ENCODE measurements around the gene LSM14A. TPM values are rescaled to one million over a fixed set of nuclear protein-coding genes. Genes with fewer than 3 reads are reported as not detected.
"Not testable (repeated sequence)": the region's sequence is repeated elsewhere in the genome, so short reads cannot be mapped to it uniquely, and the experiment has no call there.

The LSM14A gene
- total RNA-seq, 1 donor from 2014 or later = 86.1 TPM

- no peak for DNase-seq
These were observed 19.2 kb downstream of the LSM14A start for GRCh38 chr19:34191355-34191962.

GRCh38 chr19:34193439-34193838 lies 21.1 kb downstream of the LSM14A start:
- no peak for DNase-seq

- no peak for DNase-seq
These were observed 21.6 kb downstream of the LSM14A start for GRCh38 chr19:34193876-34194275.

- DNase-seq = no peak
These were observed 28.8 kb downstream of the LSM14A start for GRCh38 chr19:34201133-34201532.

- not testable (repeated sequence) for DNase-seq
These were observed 33.0 kb downstream of the LSM14A start for GRCh38 chr19:34205324-34205723.

- no peak for DNase-seq
These were observed 36.1 kb downstream of the LSM14A start for GRCh38 chr19:34208291-34208884.

GRCh38 chr19:34209726-34210125 lies 37.4 kb downstream of the LSM14A start:
- no peak for DNase-seq

GRCh38 chr19:34213283-34213682 lies 41.0 kb downstream of the LSM14A start:
- no peak for DNase-seq

GRCh38 chr19:34214040-34214439 lies 41.7 kb downstream of the LSM14A start:
- DNase-seq = no peak

GRCh38 chr19:34215006-34215665 lies 42.8 kb downstream of the LSM14A start:
- DNase-seq = no peak

- DNase-seq = no peak
These were observed 43.3 kb downstream of the LSM14A start for GRCh38 chr19:34215666-34216038.

GRCh38 chr19:34216745-34217219 lies 44.5 kb downstream of the LSM14A start:
- not testable (repeated sequence) for DNase-seq

GRCh38 chr19:34217952-34218817 lies 45.9 kb downstream of the LSM14A start:
- peak; percentile 16 for DNase-seq

GRCh38 chr19:34218818-34219164 lies 46.5 kb downstream of the LSM14A start:
- DNase-seq = no peak

- peak; percentile 73 for DNase-seq
These were observed 48.3 kb downstream of the LSM14A start for GRCh38 chr19:34220472-34221063.

GRCh38 chr19:34222386-34222785 lies 50.1 kb downstream of the LSM14A start:
- DNase-seq = no peak

GRCh38 chr19:34224996-34225658 lies 52.8 kb downstream of the LSM14A start:
- DNase-seq = no peak

- DNase-seq = no peak
These were observed 53.3 kb downstream of the LSM14A start for GRCh38 chr19:34225659-34226015.

GRCh38 chr19:34226036-34226435 lies 53.7 kb downstream of the LSM14A start:
- DNase-seq = no peak

GRCh38 chr19:34228347-34228746 lies 56.0 kb downstream of the LSM14A start:
- DNase-seq = no peak

GRCh38 chr19:34228762-34229161 lies 56.5 kb downstream of the LSM14A start:
- DNase-seq = no peak

GRCh38 chr19:34229721-34230120 lies 57.4 kb downstream of the LSM14A start:
- no peak for DNase-seq

Measured in tongue (tissue), 2 donors.